ENCODE data around the gene DNAJB11. TPM values are rescaled to one million over a fixed set of nuclear protein-coding genes. Genes with fewer than 3 reads are reported as not detected.

The DNAJB11 gene
- total and polyA plus RNA-seq, 2 donors (not counting 1 experiment from before 2014, with no cell fraction given): 17.9 to 27.7 TPM

DNA sequence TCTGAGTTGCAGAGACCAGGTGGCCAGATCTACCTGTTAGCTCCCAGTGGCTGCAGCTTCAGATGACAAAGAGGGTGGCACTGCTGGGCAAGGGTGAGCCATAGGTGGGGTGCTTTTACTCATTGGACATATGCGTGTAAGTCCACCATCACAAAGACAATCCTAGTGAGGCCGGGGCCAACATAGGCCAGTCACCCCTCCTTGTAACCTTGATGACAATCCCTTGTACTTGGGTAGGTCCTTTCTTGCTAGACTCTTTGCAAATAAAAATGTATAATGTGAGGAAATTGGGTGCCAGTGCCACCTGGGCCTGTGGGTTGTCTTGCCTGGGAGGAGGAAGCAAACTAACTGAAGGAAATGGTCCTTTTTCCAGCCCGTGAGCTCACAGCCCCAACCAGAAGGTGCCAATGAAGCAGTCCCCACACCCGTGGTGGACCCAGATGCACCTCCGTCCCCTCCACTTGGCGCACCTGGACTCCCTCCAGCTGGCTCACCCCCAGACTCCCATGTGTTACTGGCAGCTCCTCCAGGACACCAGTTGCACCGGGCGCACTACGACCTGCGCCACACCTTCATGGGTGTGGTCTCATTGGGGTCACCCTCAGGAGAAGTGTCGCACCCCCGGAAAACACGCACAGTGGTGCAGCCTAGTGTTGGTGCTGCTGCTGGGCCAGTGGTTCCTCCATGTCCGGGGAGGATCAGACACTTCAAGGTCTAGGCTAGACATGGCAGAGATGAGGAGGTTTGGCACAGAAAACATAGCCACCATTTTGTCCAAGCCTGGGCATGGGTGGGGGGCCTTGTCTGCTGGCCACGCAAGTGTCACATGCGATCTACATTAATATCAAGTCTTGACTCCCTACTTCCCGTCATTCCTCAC lies 49.9 kb downstream of the DNAJB11 start:
- Mint-ChIP-seq H3K9me3 (ENCODE audit: insufficient read depth) (no peaks in the 10 kb centered on the region), H3K27ac (no peak overlapping the region), H3K27me3 (peaks cover 44% of the 10 kb centered on the region), H3K4me3 (no peak overlapping the region), H3K4me1 (peaks cover 7% of the 10 kb centered on the region)
- H3K4me1 ChIP-seq (ENCODE audit: control insufficient read depth in 2 of 2, insufficient read depth in 2 of 2, low read length in 2 of 2): peaks cover 7 to 9% of the 10 kb centered on the region in 2 donors
- H3K27ac ChIP-seq (ENCODE audit: low read length in 2 of 2): no peak overlapping the region
- intact Hi-C loops (cut with micrococcal nuclease): no loop called here
- H3K9me3 ChIP-seq (ENCODE audit: control extremely low read depth in 1 of 3, control insufficient read depth in 2 of 3, insufficient read depth in 1 of 3, low read length in 2 of 3): no peaks in the 10 kb centered on the region
- no peaks in the 10 kb centered on the region for H4K20me1 ChIP-seq (ENCODE audit: control insufficient read depth, insufficient read depth, low read length, poor library complexity, severe bottlenecking)
- no peak overlapping the region for H3K4me2 ChIP-seq (replicated peaks; ENCODE audit: low read depth, low read length, poor library complexity, severe bottlenecking)
- DNase-seq: no peak
- ChIA-PET CTCF (interaction anchor here (0.7 to 1.3 kb wide), 3 partner anchors 51 to 644 kb away, joined by 3 to 4 read pairs (median 4); no protein-coding TSS in a partner anchor), POLR2A (no interaction called here)
- no peak overlapping the region for H2AFZ ChIP-seq (ENCODE audit: insufficient read depth, low read depth, low read length, poor library complexity, severe bottlenecking)
- 89% methylated on average over 12 of the region's 17 CpGs for WGBS (ENCODE audit: insufficient coverage)
- TF ChIP-seq, protein P1, sequence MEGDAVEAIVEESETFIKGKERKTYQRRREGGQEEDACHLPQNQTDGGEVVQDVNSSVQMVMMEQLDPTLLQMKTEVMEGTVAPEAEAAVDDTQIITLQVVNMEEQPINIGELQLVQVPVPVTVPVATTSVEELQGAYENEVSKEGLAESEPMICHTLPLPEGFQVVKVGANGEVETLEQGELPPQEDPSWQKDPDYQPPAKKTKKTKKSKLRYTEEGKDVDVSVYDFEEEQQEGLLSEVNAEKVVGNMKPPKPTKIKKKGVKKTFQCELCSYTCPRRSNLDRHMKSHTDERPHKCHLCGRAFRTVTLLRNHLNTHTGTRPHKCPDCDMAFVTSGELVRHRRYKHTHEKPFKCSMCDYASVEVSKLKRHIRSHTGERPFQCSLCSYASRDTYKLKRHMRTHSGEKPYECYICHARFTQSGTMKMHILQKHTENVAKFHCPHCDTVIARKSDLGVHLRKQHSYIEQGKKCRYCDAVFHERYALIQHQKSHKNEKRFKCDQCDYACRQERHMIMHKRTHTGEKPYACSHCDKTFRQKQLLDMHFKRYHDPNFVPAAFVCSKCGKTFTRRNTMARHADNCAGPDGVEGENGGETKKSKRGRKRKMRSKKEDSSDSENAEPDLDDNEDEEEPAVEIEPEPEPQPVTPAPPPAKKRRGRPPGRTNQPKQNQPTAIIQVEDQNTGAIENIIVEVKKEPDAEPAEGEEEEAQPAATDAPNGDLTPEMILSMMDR (IDR thresholded peaks at IDR 0.05): no peak
- TF ChIP-seq EZH2 (IDR thresholded peaks at IDR 0.05; ENCODE audit: borderline replicate concordance, insufficient read depth, low read depth, low read length, poor library complexity, severe bottlenecking): no peak
- H3K79me2 ChIP-seq (ENCODE audit: control insufficient read depth, insufficient read depth, low read length): no peaks in the 10 kb centered on the region
- ATAC-seq (ENCODE audit: low read depth): no peak
- H3K36me3 ChIP-seq (replicated peaks in 1 of 2; ENCODE audit: control extremely low read depth in 1 of 2, control insufficient read depth in 1 of 2, extremely low read depth in 1 of 2, insufficient read depth in 2 of 2, low read length in 1 of 2): no peaks in the 10 kb centered on the region
- H3K4me3 ChIP-seq (ENCODE audit: control extremely low read depth in 1 of 5, extremely low read depth in 1 of 5, insufficient read depth in 1 of 5, low read depth in 2 of 5, low read length in 4 of 5): no peak overlapping the region
- H3K9ac ChIP-seq (ENCODE audit: low read length): no peak overlapping the region
- H3K27me3 ChIP-seq (replicated peaks in 1 of 4; ENCODE audit: control extremely low read depth in 1 of 4, control insufficient read depth in 3 of 4, insufficient read depth in 4 of 4, low read length in 3 of 4): peaks cover 0 to 25% (median 6%) of the 10 kb centered on the region in 4 experiments

Measured in B cell (primary cell).